ENCODE data around the gene MME.

DNA sequence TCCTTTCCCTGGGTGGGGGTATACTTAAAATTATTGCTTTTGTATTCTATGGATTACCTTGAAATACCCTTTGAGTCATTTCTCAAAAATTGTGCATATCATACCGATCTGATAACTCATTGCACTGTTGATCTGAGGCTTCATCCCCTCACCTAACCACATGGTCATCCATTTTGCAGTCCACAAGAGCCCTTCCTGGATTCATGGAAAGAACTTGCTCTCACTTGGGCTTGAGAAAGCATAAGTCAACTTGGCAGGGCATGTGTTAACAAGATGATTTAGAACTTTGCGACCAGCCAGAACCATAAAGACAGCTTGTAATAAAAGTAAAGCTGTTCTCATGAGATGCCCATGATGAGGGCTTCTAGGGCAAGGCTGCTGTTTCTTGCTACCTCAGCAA is 22.2 kb downstream of the MME start:
- TF ChIP-seq YY1 (IDR thresholded peaks at IDR 0.05; ENCODE audit: low read depth): no peak
- TF ChIP-seq TAF1 (IDR thresholded peaks at IDR 0.05; ENCODE audit: low read depth): no peak
- TF ChIP-seq EGR1 (IDR thresholded peaks at IDR 0.05): no peak
- TF ChIP-seq CEBPB (IDR thresholded peaks at IDR 0.05): no peak
- TF ChIP-seq EP300 (IDR thresholded peaks at IDR 0.05; ENCODE audit: borderline replicate concordance): no peak
- TF ChIP-seq CREB1 (IDR thresholded peaks at IDR 0.05; ENCODE audit: low read depth): no peak

All from Ishikawa (cell line).